Fibroblast of upper back skin (primary cell): ENCODE results near the gene NFKBIB.
"Not testable (repeated sequence)": the region's sequence is repeated elsewhere in the genome, so short reads cannot be mapped to it uniquely, and the experiment has no call there.

Experiments used
- DNase-seq: peaks from one replicate; pipeline ENCODE4 v3.0.0-alpha.2; 2013

NFKBIB gene

GRCh38 chr19:38875656-38876395, 23.9 kb upstream of the NFKBIB start:
- DNase-seq, result no peak

- no peak for DNase-seq
Observed at GRCh38 chr19:38877781-38878574, 21.8 kb upstream of the NFKBIB start, which contains the start of gene RINL. RINL (minus strand) TSS chr19:38878275; CDS start chr19:38876742, 1,533 bp downstream.

DNA sequence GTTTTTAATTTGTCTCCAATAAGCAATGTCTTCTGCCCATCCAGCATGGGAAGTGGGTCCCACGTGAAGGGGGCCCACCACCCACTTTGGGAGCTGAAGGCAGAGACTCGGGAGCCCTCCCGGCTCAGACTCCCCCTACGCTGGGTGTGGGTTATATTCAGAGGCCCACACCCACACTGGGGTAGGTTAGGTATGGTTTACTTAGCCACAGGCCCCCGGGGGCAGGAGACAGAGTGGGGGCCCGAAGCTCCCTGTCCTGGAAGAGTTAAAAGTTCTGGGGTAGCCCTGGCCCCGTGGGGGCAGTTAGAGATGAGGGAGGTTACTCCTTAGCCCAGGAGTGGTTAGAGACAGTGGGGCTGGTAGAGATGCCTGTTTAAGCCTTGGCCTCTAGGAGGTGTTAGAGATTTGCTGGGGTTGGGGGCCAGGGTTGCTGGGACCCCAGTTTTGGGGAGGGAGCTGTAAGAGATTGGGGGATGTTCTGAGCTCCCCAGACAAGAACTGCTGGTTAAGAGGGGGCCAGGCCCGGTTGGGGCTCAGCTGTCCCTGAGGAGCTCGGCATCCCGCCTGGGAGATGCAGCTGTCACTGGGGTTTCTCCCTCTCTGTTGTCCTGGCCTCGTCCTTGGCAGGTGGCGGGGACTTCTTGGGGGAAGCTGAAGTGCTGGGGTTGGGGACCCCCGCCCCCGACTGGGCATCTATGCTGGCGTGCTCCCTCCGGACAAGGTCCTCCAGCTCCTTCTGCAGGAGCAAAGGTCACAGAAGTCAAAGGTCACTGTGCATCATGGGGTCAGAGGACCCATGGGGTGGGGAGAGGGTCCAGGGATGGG, 21.0 kb upstream of the NFKBIB start:
- DNase-seq, result no peak

DNA sequence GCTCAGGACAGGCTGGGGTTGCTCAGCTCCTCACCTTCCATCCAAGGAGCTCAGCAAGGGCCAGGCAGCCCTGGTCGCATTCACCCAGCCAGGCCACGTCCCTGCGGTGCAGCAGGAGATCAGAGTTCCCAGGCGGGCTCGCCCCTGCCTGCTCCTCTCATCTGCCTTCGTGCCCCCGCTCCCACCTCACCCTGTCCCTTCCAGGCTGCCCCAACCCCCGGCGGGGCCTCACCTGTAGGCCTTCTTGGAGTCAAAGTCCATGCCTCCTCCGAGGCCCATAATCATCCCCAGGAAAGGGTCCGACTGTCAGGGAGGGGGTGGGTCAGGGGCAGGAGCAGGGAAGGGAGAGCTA, 20.4 kb upstream of the NFKBIB start:
- DNase-seq, result no peak

- no peak for DNase-seq
Observed at GRCh38 chr19:38880076-38880881, 19.5 kb upstream of the NFKBIB start.

DNA sequence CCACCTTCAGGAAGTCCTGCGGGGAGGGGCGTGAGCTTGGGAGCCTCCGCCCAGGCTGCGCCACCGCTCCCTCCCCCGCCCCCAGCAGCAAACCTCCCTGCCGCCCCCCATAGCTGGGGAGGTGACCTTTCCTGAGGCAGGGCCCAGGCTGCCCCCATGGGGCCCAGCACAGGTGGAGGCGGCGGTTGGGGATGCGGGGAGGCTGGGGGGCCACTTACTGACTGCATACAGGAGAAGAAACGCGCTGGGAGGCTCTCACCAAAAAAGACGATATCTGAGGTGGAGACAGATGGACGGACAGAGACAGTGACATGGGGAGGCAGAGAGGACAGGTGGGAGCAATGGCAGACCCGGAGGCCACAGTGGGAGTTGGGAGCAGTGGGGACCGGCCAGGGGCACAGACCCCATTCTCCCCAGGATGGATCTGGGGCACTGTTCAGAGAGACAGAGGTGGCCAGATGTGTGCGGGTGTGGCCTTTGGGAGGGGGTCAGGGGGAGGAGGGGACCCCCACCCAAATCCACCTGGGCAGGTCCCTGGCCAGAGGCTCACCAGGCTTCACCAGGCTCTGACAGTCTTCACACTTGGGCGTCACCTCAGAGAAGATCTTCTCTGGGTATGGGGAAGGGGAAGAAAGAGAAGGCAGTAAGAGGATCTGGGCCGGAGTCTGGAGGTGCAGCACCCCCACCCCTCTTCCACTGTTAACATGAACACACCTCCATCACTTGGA, 18.7 kb upstream of the NFKBIB start:
- DNase-seq, result no peak

GRCh38 chr19:38883286-38883685, 16.5 kb upstream of the NFKBIB start:
- no peak for DNase-seq

DNA sequence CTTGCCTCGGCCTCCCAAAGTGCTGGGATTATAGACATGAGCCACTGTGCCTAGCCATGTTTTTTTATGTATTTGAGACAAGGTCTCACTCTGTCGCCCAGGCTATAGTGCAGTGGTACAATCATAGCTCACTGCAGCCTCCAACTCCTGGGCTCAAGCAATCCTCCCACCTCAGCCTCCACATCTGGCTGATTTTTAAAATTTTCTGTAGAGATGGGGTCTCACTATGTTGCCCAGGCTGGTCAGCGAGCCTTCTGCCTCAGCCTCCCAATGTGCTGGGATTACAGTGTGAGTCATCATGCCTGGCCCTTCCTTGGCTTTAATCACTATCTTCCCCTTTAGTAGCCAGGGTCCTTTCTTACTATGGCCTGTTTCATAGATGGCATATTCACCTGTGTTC, 15.1 kb upstream of the NFKBIB start:
- not testable (repeated sequence) for DNase-seq

GRCh38 chr19:38888876-38889275, 10.9 kb upstream of the NFKBIB start:
- no peak for DNase-seq

DNA sequence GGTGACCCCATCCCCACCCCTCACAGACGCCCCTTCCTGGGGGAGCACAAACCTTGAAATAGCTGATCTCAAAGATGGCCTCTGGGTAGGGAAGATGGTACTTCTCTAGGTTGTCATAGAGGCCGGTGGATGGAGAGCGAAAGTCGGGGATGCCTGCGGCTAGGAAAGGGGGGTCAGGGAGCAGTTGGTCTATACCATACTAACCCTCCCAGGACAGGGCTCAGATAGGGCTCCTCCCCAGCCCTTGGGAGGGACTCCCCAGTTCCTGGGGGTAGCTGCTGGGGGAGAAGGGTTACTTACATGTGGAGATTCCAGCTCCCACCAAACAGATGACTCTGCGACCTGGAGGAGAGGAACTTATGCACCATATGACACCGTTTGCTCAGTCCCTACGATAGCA, 10.0 kb upstream of the NFKBIB start:
- DNase-seq, result no peak

DNA sequence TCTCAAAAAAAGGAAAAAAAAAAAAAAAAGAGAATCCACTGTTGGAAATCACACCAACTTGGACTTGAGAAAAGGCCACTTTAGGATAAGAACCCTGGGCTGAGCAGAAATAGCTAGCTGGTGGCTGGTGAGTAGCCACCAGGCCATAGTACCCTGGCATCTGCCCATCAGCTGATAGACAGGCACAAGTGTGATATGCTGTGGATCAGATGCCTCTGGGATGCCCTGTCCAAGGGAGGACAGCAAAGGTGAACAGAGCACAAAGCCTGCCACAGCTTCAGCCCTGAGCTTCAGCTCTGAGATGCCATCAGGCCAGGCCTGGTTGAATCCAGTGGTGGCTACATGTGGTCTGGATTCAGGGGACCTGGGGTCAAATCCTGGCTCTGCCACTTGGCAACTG, 9.1 kb upstream of the NFKBIB start:
- DNase-seq, result no peak

DNA sequence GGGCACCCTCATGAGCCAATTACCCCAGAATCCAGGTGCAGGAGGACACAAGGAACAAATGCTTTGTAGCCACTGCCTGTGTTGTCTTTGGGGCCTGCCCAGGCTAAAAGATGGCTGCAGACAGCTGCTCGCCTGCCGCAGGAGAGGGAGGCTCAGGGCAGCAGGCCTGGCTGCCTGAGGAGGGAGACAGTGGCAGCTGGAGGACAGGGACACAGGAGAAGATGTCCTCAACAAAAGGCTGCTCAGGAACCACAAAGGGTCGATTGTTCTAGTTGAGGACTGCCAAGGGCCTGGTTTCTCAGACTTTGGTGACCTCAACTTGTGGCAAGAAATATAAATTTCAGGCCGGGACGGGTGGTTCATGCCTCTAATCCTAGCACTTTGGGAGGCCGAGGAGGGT, 8.0 kb upstream of the NFKBIB start:
- DNase-seq, result no peak

DNA sequence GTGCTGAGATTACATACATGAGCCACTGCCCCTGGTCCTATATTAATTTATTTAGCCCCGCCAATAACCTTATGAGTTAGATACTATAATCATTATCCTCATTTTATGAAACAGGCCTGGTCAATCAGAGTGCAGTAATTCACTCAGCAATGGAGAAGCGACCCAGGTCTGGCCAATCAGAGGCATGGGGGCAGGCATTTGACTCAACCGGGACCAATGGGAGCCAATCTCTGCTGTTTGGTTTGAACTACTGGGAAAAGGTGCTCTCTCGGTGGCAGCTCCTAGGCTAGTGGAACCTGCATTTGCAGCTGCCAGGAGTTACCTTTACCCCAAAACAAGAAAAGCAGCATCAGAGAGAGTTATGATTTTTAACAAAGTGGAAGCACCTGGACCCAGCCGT, 6.9 kb upstream of the NFKBIB start:
- DNase-seq, result no peak

DNA sequence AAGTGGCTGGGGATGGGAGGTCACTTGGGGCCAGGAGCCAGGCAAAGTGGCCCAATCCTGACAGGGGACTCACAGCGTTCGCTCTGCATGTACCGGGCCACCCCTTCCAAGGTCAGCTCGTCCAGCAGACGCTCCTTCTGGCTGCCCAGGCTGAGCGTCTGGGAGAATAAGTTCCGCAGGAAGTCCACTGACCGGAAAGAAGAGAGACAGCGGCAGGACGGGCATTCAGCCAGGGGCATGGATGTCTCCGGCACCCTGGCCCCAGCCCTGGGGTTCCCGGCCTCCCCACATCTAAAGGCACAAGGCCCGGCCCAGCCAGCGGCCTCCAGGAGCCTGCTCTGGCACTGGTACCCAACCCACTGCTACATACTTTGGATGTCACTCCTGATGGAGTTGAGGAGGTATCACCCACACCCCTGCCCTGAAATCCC, 6.4 kb upstream of the NFKBIB start:
- no peak for DNase-seq

DNA sequence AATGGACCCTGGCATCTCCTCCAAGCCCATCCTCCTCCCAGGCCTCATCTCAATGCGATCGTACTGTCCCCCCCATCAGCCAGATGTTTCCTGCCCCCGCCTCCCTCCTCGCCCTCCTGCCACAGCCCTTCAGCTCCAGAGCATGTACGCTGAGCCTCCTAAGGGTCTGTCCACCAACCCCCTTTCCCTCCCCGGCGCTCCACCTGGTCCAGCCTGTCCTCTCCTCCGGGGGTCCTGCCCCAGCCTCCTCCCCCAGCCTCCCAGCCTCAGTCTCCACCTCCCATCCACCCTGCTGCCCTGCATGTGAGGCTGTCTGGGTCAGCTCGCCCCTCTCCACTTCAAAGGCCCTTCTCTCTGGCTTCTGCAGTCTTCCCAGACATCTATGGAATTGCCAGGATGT, 4.8 kb upstream of the NFKBIB start:
- DNase-seq, result no peak

GRCh38 chr19:38898788-38899446, 852 bp upstream of the NFKBIB start:
- no peak for DNase-seq

DNA sequence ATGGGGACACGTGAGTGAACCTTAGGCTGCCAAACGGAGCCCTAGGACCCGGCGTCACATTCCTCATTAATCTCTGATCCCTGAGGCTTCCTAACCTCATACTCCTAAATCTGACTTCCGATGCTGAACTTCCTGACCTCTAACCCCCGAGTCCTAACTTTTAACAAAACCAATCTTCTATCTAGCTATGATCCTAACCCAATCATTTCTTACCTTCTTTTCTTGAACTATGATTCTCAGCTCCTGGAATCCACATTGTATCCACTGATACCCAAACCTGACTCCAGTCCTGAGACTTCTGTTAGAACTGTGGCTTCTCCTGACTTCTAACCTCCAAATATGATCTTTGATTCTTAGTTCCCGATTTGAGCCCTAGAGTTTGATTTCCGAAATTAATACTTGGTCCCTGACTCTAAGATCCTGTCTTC, 447 bp downstream of the NFKBIB start:
- DNase-seq, result no peak

DNA sequence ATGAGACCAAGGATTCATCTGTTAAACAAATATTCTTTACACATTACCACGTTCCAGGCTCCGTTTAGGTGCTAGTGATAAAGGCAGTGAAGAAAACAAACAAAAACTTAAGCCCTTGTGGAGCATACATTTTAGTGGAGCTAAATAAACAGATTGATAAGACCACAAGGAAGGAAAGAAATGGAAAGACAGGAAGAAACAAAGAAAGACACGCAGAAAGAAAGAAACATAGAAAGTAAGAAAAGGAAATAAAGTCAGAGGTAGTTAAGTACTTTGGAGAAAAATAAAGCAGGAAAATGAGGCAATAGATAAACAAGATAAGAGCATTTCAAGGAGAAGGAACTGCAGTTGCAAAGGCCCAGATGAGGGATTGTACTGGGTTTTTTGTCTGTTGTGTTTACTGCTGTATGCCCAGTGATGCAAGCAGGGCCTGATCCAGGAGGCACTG, 998 bp downstream of the NFKBIB start:
- DNase-seq, result no peak

DNA sequence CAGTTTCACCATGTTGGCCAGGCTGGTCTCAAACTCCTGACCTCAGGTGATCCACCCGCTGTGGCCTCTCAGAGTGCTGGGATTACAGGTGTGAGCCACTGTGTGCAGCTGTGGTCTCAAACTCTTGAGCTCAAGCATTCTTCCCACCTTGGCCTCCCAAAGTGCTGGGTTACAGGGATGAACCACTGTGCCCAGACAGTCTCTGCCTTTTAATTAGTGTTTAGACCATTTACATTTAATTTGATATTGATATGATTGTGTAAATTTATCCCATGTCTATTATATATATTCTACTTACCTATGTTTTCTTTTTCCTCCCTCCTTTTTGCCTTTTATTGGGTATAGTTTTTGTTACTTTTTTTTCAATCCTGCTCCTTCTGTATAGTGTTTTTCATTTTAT, 1.9 kb downstream of the NFKBIB start:
- DNase-seq, result no peak

DNA sequence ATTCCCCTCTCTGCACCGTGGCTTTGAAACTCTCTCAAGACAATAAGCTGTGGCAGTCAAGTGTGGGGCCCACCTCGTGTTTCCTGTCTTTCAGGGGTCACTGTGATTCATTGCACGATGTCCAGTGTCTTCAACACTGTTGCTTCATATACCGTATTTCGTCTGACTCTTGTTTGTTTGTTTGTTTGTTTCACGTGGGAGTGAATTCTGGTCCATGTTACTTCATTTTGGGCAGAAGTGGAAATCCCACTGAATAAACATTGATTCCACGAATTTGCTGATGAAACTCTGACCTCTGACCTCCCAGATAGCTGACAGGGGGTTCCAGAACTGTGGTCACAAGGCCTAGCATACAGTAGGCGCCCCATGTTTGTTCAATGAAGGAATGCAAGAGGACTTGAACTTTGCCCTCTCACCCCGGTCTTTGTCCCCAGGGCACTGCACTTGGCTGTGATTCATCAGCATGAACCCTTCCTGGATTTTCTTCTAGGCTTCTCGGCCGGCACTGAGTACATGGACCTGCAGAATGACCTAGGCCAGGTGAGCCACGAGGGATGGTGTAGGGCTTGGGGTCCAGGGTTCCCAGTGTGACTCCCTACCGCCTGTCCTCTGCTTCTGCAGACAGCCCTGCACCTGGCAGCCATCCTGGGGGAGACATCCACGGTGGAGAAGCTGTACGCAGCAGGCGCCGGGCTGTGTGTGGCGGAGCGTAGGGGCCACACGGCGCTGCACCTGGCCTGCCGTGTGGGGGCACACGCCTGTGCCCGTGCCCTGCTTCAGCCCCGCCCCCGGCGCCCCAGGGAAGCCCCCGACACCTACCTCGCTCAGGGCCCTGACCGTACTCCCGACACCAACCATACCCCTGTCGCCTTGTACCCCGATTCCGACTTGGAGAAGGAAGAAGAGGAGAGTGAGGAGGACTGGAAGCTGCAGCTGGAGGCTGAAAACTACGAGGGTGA, 5.1 kb downstream of the NFKBIB start:
- DNase-seq, result no peak
